Adrenal gland (tissue), 12 donors: Measurements from ENCODE around the gene PRRT2. TPM values are rescaled to one million over a fixed set of nuclear protein-coding genes. Genes with fewer than 3 reads are reported as not detected.

Source experiments
- DNase-seq, 7 donors: peaks; one replicate each; pipeline ENCODE4 v3.0.0-alpha.2; 2019 to 2020
- H3K27ac ChIP-seq, 5 donors: fragments of 200-600 bp; sonication (generic) in 4 of 5; 1 replicate in 3 of 5; 2 replicates in 2 of 5; pipeline versions ENCODE4 v1.5.1 to v1.8.0; 2016 to 2020; ENCODE audit warnings: mild to moderate bottlenecking in 1 of 5
- H3K27me3 ChIP-seq: fragments of 200-600 bp; 2 replicates; pipeline ENCODE4 v1.8.0; 2021
- H3K36me3 ChIP-seq, 2 donors: fragments of 200-600 bp; replicated peaks in 1 of 2; 1 replicate in 1 of 2; 2 replicates in 1 of 2; pipeline versions ENCODE4 v1.5.1 to v1.8.0; 2018 to 2022
- H3K4me1 ChIP-seq, 2 donors: fragments of 200-600 bp; replicated peaks in 1 of 2; 1 replicate in 1 of 2; 2 replicates in 1 of 2; pipeline versions ENCODE4 v1.5.1 to v1.8.0; 2018 to 2021
- H3K4me3 ChIP-seq, 4 donors: fragments of 200-600 bp; sonication (generic) in 3 of 4; one replicate each; pipeline ENCODE4 v1.5.1; 2016 to 2018
- H3K9me3 ChIP-seq, 3 donors: fragments of 200-600 bp; sonication (generic) in 1 of 3; replicated peaks in 1 of 3; 1 replicate in 2 of 3; 2 replicates in 1 of 3; pipeline versions ENCODE4 v1.5.1 to v1.8.0; 2016 to 2021
- POLR2A ChIP-seq, 2 donors: fragments of 450-650 bp; IDR thresholded peaks; one replicate each; pipeline ENCODE4 v1.6.1; 2017; ENCODE audit warnings: antibody characterized with exemption in 2 of 2, mild to moderate bottlenecking in 2 of 2, moderate library complexity in 1 of 2
- WGBS, 4 donors: extraction: QIAGEN DNeasy Blood & Tissue Kit in 2 of 4; methylation state at CpG; one replicate each; pipeline versions ENCODE4 v1.1.5 to v1.1.7; 2013 to 2017; 5-methylcytosine and 5-hydroxymethylcytosine counted together
- intact Hi-C, 2 donors: fragments of 100-400 bp; cut with DNase I; formaldehyde crosslinking; loops; one replicate each; pipeline versions ENCODE4 v1.14.1 to v1.15.0; 2022 to 2023
- polyA plus RNA-seq, 3 donors: library from polyadenylated mRNA; stranded (reverse); fragments of 200-250 nt in 2 of 3; fragments of 350-450 nt in 1 of 3; fragmentation: Illumina TruSeq in 1 of 3; extraction: RNeasy Lipid Tissue Mini Kit (QIAGEN cat#74804) in 1 of 3; gene quantifications; one replicate each; pipeline ENCODE4 v1.2.3, GENCODE V29; 2013 to 2014
- total RNA-seq, 9 donors: library from RNA; depleted of rRNA in 4 of 9; stranded (reverse); fragments of >200 nt in 4 of 9; fragments of 120-200 nt in 1 of 9; fragmentation: NEBNext Ultra II Directional in 1 of 9; extraction: Animal tissue kit (Norgen Biotek cat#: 25700) in 1 of 9; gene quantifications; one replicate each; pipeline versions ENCODE4 v1.1.0 to v1.2.4, GENCODE V29; 2013 to 2023
- TF ChIP-seq, protein P1 (sequence below), 6 experiments: fragments of 450-650 bp in 4 of 6; fragments of 200-600 bp in 2 of 6; sonication (generic) in 1 of 6; IDR thresholded peaks; 1 replicate in 5 of 6; 2 replicates in 1 of 6; pipeline versions ENCODE4 v1.5.1 to v1.8.0; 2016 to 2021; ENCODE audit warnings: antibody characterized with exemption in 6 of 6, mild to moderate bottlenecking in 2 of 6, moderate library complexity in 1 of 6
- donor health status: healthy with polysubstance abuse.
- donor health status: Bipolar disorder and iron deficiency.
- donor health status: DM: yes; HTN: yes; CAD: no.
- donor health status: DM: no; HTN: no; CAD: no.
- donor health status: DM: no; HTN: no; CAD: no.
- donor health status: DM: yes; HTN: yes; CAD: no.

Gene PRRT2
- total and polyA plus RNA-seq, 12 donors = 0.97 to 32.0 (median 2.4) TPM; not detected in 1

GRCh38 chr16:29836623-29837022 lies 24.6 kb downstream of the PRRT2 start:
- no peak overlapping the region for H3K4me3 ChIP-seq
- intact Hi-C loops = no loop called here
- H3K4me1 ChIP-seq = peaks cover 12 to 19% of the 10 kb centered on the region in 2 donors
- H3K36me3 ChIP-seq = peaks cover 0 to 100% of the 10 kb centered on the region in 2 donors
- peak overlapping the region in 1 of 5 donors; percentile 81 for H3K27ac ChIP-seq
- DNase-seq = no peak
- no peaks in the 10 kb centered on the region for H3K27me3 ChIP-seq
- H3K9me3 ChIP-seq = no peaks in the 10 kb centered on the region
- no peak for TF ChIP-seq POLR2A (IDR thresholded peaks at IDR 0.05)
- TF ChIP-seq, protein P1, sequence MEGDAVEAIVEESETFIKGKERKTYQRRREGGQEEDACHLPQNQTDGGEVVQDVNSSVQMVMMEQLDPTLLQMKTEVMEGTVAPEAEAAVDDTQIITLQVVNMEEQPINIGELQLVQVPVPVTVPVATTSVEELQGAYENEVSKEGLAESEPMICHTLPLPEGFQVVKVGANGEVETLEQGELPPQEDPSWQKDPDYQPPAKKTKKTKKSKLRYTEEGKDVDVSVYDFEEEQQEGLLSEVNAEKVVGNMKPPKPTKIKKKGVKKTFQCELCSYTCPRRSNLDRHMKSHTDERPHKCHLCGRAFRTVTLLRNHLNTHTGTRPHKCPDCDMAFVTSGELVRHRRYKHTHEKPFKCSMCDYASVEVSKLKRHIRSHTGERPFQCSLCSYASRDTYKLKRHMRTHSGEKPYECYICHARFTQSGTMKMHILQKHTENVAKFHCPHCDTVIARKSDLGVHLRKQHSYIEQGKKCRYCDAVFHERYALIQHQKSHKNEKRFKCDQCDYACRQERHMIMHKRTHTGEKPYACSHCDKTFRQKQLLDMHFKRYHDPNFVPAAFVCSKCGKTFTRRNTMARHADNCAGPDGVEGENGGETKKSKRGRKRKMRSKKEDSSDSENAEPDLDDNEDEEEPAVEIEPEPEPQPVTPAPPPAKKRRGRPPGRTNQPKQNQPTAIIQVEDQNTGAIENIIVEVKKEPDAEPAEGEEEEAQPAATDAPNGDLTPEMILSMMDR (IDR thresholded peaks at IDR 0.05) = no peak
- 69 to 86% (median 82%) methylated on average over 1 to 15 of the region's 15 CpGs for WGBS, 4 donors

DNA sequence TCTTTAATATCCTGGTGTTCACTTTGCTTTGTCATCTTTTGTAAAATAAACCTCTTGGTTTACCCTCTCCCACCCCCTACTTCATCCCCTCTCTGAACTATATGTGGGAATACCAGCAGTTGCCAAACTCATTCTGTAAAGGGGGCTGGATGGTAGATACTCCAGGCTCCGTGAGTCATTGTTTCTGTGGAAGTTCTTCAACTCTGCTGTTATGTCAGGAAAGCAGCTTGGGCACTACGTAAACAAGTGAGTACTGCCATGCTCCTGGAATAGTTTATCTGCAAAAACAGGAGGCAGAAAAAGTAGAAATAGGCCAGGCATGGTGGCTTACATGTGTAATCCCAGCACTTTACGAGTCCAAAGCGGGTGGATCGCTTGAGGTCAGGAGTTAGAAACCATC lies 25.8 kb downstream of the PRRT2 start:
- H3K27ac ChIP-seq = peak overlapping the region in 3 of 5 donors; percentile 23 to 81 (median 36)
- intact Hi-C loops = no loop called here
- H3K4me1 ChIP-seq = peaks cover 12 to 17% of the 10 kb centered on the region in 2 donors
- H3K9me3 ChIP-seq = no peaks in the 10 kb centered on the region
- no peak overlapping the region for H3K4me3 ChIP-seq
- TF ChIP-seq, protein P1 (IDR thresholded peaks at IDR 0.05) = no peak
- no peak for TF ChIP-seq POLR2A (IDR thresholded peaks at IDR 0.05)
- H3K27me3 ChIP-seq = no peaks in the 10 kb centered on the region
- H3K36me3 ChIP-seq = peaks cover 0 to 100% of the 10 kb centered on the region in 2 donors
- no peak for DNase-seq
- 85 to 91% (median 88%) methylated on average over 5 of the region's 5 CpGs for WGBS, 4 donors

DNA sequence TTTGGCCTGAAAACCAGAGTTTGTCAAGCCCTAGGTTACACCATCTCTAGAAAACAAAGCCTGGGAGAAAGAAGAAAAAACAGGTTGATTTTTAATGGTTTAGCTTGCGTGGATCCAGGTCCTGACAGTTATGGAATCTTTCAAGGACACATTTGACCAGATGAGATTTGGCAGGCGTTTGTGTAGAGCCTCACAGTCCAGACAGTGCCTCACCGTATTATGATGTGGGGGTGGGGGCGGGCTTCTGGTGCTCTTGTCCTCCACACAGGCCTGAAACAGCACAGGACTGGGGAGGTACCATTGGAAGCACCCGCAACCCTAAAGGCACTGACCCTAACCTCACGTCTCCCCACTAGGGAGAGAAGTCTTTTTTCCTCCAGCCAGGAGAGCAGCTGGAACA lies 27.8 kb downstream of the PRRT2 start:
- Histone ChIP-seq H3K27ac (peak overlapping the region; percentile 59 to 87 (median 69)), H3K9me3 (no peaks in the 10 kb centered on the region), H3K4me1 (peaks cover 12 to 22% of the 10 kb centered on the region in 2 donors), H3K36me3 (peaks cover 0 to 98% of the 10 kb centered on the region in 2 donors), H3K27me3 (no peaks in the 10 kb centered on the region), H3K4me3 (no peak overlapping the region)
- 37 to 52% (median 40%) methylated on average over 2 to 6 of the region's 6 CpGs for WGBS, 4 donors
- peak; percentile 74 to 93 (median 87) for DNase-seq
- TF ChIP-seq, protein P1 (IDR thresholded peaks at IDR 0.05) = no peak
- peak in 1 of 2 donors; percentile 16 for TF ChIP-seq POLR2A (IDR thresholded peaks at IDR 0.05)
- intact Hi-C loops = no loop called here

- no peaks in the 10 kb centered on the region for H3K27me3 ChIP-seq
- peak in 4 of 7 donors; percentile 24 to 54 (median 36) for DNase-seq
- H3K36me3 ChIP-seq = peaks cover 0 to 98% of the 10 kb centered on the region in 2 donors
- H3K27ac ChIP-seq = peak overlapping the region in 4 of 5 donors; percentile 67 to 87 (median 75)
- intact Hi-C loops = no loop called here
- no peaks in the 10 kb centered on the region for H3K9me3 ChIP-seq
- TF ChIP-seq, protein P1 (IDR thresholded peaks at IDR 0.05) = no peak
- TF ChIP-seq POLR2A (IDR thresholded peaks at IDR 0.05) = no peak
- H3K4me1 ChIP-seq = peaks cover 14 to 22% of the 10 kb centered on the region in 2 donors
- no peak overlapping the region for H3K4me3 ChIP-seq
- 52 to 64% (median 58%) methylated on average over 8 to 10 of the region's 10 CpGs for WGBS, 4 donors
These were observed 28.2 kb downstream of the PRRT2 start for GRCh38 chr16:29840240-29840639.
